Naive thymus-derived CD8-positive, alpha-beta T cell (primary cell): Measurements from ENCODE around the gene B9D2. TPM values are rescaled to one million over a fixed set of nuclear protein-coding genes. Genes with fewer than 3 reads are reported as not detected.
"Not testable (repeated sequence)": the region's sequence is repeated elsewhere in the genome, so short reads cannot be mapped to it uniquely, and the experiment has no call there.

Source experiments
- ATAC-seq, 2 donors: fragments of 150-1000 bp; cut with Tn5 transposase in 1 of 2; sonication (Bioruptor Pico), chemical (Tn5 transposase) in 1 of 2; 1 replicate in 1 of 2; 2 replicates in 1 of 2; pipeline ENCODE4 v1.10.0; 2021; ENCODE audit warnings: mild to moderate bottlenecking in 2 of 2, moderate library complexity in 2 of 2
- POLR2A ChIA-PET: fragments of 350-600 bp; sonication (Branson Sonifier 250); formaldehyde crosslinking; loops from one replicate; lab custom pipeline; 2021; ENCODE audit warnings: antibody characterized with exemption; lab: Charles Lee
- DNase-seq, 10 donors: peaks; one replicate each; pipeline versions ENCODE4 v3.0.0 to v3.0.0-alpha.2; 2020 to 2022
- H3K27ac Mint-ChIP-seq, 10 donors: one replicate each; pipeline ENCODE4 v1.8.0; 2020 to 2022; ENCODE audit warnings: mild to moderate bottlenecking in 10 of 10, mixed read lengths in 10 of 10, moderate library complexity in 4 of 10, inconsistent platforms in 1 of 10
- H3K27me3 Mint-ChIP-seq, 5 donors: one replicate each; pipeline ENCODE4 v1.8.0; 2021 to 2022; ENCODE audit warnings: mixed read lengths in 5 of 5
- H3K36me3 Mint-ChIP-seq, 3 donors: one replicate each; pipeline ENCODE4 v1.8.0; 2020 to 2022; ENCODE audit warnings: mixed read lengths in 3 of 3, mild to moderate bottlenecking in 2 of 3, inconsistent platforms in 1 of 3
- H3K4me1 Mint-ChIP-seq, 4 donors: one replicate each; pipeline ENCODE4 v1.8.0; 2021 to 2022; ENCODE audit warnings: mixed read lengths in 4 of 4
- H3K4me3 Mint-ChIP-seq, 10 donors: one replicate each; pipeline ENCODE4 v1.8.0; 2020 to 2022; ENCODE audit warnings: mild to moderate bottlenecking in 10 of 10, mixed read lengths in 10 of 10, moderate library complexity in 6 of 10, inconsistent platforms in 1 of 10
- H3K9me3 Mint-ChIP-seq, 9 donors: one replicate each; pipeline ENCODE4 v1.8.0; 2020 to 2022; ENCODE audit warnings: mixed read lengths in 9 of 9, mild to moderate bottlenecking in 3 of 9, inconsistent platforms in 1 of 9, moderate library complexity in 1 of 9
- polyA plus RNA-seq, 3 donors: library from polyadenylated mRNA; unstranded; fragments of 300-500 nt; fragmentation: Illumina TruSeq; gene quantifications; one replicate each; pipeline ENCODE4 v1.2.3, GENCODE V29; 2021
- total RNA-seq, 8 experiments: library from RNA in 2 of 8; stranded (reverse) in 2 of 8; gene quantifications; one replicate each; pipeline ENCODE4 v1.2.3 and lab custom pipeline; 2021 to 2026

B9D2 gene
- total and polyA plus RNA-seq, 5 experiments from 2014 or later, result 12.6 to 20.9 (median 17.3) TPM

- H3K36me3 Mint-ChIP-seq, result peaks cover 0 to 13% (median 2%) of the 10 kb centered on the region in 3 donors
- peak within 1 kb of the TSS; percentile 92 to 100 (median 99) for H3K4me3 Mint-ChIP-seq
- DNase-seq (peak; percentile 93 to 97 (median 95)), ATAC-seq (peak; percentile 55 to 57)
- peak within 1 kb of the TSS; percentile 94 to 99 (median 98) for H3K27ac Mint-ChIP-seq
- peaks cover 45 to 83% (median 69%) of the 10 kb centered on the region in 4 donors for H3K4me1 Mint-ChIP-seq
- POLR2A ChIA-PET, result interaction anchor here (0.7 to 12.0 kb wide), 15 partner anchors 10 to 637 kb away, joined by 3 to 180 read pairs (median 11); partner anchors contain the start of genes B9D2, CCDC97, COQ8B and HNRNPUL1
- no peaks in the 10 kb centered on the region for H3K27me3 Mint-ChIP-seq
- no peaks in the 10 kb centered on the region for H3K9me3 Mint-ChIP-seq
These were observed 10.2 kb downstream of the B9D2 start, which contains the start of gene TGFB1 for GRCh38 chr19:41353466-41354342. Gene TGFB1, minus strand, starts transcription at chr19:41353922. Its CDS starts 878 bp downstream, at chr19:41353044.

GRCh38 chr19:41352609-41353465 is 11.1 kb downstream of the B9D2 start:
- peaks cover 4 to 18% (median 6%) of the 10 kb centered on the region in 3 donors for H3K36me3 Mint-ChIP-seq
- no peaks in the 10 kb centered on the region for H3K9me3 Mint-ChIP-seq
- H3K27me3 Mint-ChIP-seq, result no peaks in the 10 kb centered on the region
- POLR2A ChIA-PET, result interaction anchor here (0.7 to 12.0 kb wide), 22 partner anchors 10 to 637 kb away, joined by 3 to 180 read pairs (median 6); partner anchors contain the start of genes B9D2, CCDC97, COQ8B and HNRNPUL1
- DNase-seq (peak; percentile 55 to 85 (median 74)), ATAC-seq (peak; percentile 21 to 25)
- peaks cover 46 to 83% (median 67%) of the 10 kb centered on the region in 4 donors for H3K4me1 Mint-ChIP-seq
- H3K27ac Mint-ChIP-seq, result peak overlapping the region; percentile 91 to 99 (median 97)
- H3K4me3 Mint-ChIP-seq, result peak overlapping the region; percentile 92 to 100 (median 99)

GRCh38 chr19:41352279-41352608 is 11.7 kb downstream of the B9D2 start:
- POLR2A ChIA-PET, result interaction anchor here (0.7 to 12.0 kb wide), 20 partner anchors 10 to 201 kb away, joined by 3 to 180 read pairs (median 6); partner anchors contain the start of genes B9D2, CCDC97, EXOSC5 and HNRNPUL1
- Mint-ChIP-seq H3K27me3 (no peaks in the 10 kb centered on the region), H3K27ac (peak overlapping the region; percentile 91 to 99 (median 97)), H3K4me1 (peaks cover 41 to 77% (median 66%) of the 10 kb centered on the region in 4 donors), H3K36me3 (peaks cover 4 to 24% (median 7%) of the 10 kb centered on the region in 3 donors), H3K4me3 (peak overlapping the region; percentile 92 to 100 (median 99)), H3K9me3 (no peaks in the 10 kb centered on the region)
- DNase-seq (no peak), ATAC-seq (no peak)

- POLR2A ChIA-PET, result interaction anchor here (0.6 to 12.0 kb wide), 22 partner anchors 9 to 201 kb away, joined by 3 to 180 read pairs (median 6); partner anchors contain the start of genes B9D2, CCDC97, EXOSC5 and HNRNPUL1
- H3K4me1 Mint-ChIP-seq, result peaks cover 36 to 72% (median 62%) of the 10 kb centered on the region in 4 donors
- DNase-seq, result peak; percentile 74 to 91 (median 84)
- no peaks in the 10 kb centered on the region for H3K27me3 Mint-ChIP-seq
- H3K9me3 Mint-ChIP-seq, result no peaks in the 10 kb centered on the region
- ATAC-seq, result peak; percentile 57 to 60
- H3K36me3 Mint-ChIP-seq, result peaks cover 4 to 30% (median 7%) of the 10 kb centered on the region in 3 donors
- peak overlapping the region; percentile 92 to 100 (median 99) for H3K4me3 Mint-ChIP-seq
- H3K27ac Mint-ChIP-seq, result peak overlapping the region; percentile 84 to 99 (median 97)
These were observed 12.4 kb downstream of the B9D2 start for GRCh38 chr19:41351339-41352245.

GRCh38 chr19:41350735-41351338 is 13.1 kb downstream of the B9D2 start:
- POLR2A ChIA-PET, result interaction anchor here (0.6 to 12.0 kb wide), 17 partner anchors 8 to 199 kb away, joined by 3 to 180 read pairs (median 9); partner anchors contain the start of genes B9D2, CCDC97, EXOSC5 and HNRNPUL1
- peaks cover 31 to 69% (median 58%) of the 10 kb centered on the region in 4 donors for H3K4me1 Mint-ChIP-seq
- peak in 1 of 10 donors; percentile 56 for DNase-seq

GRCh38 chr19:41346916-41347315 is 17.0 kb downstream of the B9D2 start:
- not testable (repeated sequence) for H3K27me3 Mint-ChIP-seq, DNase-seq, H3K9me3 Mint-ChIP-seq, ATAC-seq
- H3K4me3 Mint-ChIP-seq, result peak overlapping the region in 1 of 10 donors; percentile 66
- peak overlapping the region in 1 of 10 donors; percentile 73 for H3K27ac Mint-ChIP-seq
- H3K36me3 Mint-ChIP-seq, result peaks cover 4 to 72% (median 22%) of the 10 kb centered on the region in 3 donors
- peaks cover 27 to 71% (median 71%) of the 10 kb centered on the region in 4 donors for H3K4me1 Mint-ChIP-seq
- POLR2A ChIA-PET, result interaction anchor here (0.6 to 12.0 kb wide), 8 partner anchors 9 to 1956 kb away, joined by 3 to 180 read pairs (median 6); partner anchors contain the start of genes B9D2, CCDC97, HNRNPUL1 and PAF1

More at GRCh38 chr19:41350735-41351338, 13.1 kb downstream of the B9D2 start:
- ATAC-seq, result peak; percentile 9 to 21
- Mint-ChIP-seq H3K9me3 (no peaks in the 10 kb centered on the region), H3K4me3 (peak overlapping the region; percentile 92 to 100 (median 99)), H3K36me3 (peaks cover 4 to 37% (median 11%) of the 10 kb centered on the region in 3 donors), H3K27me3 (no peaks in the 10 kb centered on the region), H3K27ac (peak overlapping the region; percentile 84 to 99 (median 96))

GRCh38 chr19:41344162-41344561 is 19.8 kb downstream of the B9D2 start:
- no peak for ATAC-seq
- POLR2A ChIA-PET, result interaction anchor here (0.5 to 3.2 kb wide), 3 partner anchors 8 to 531 kb away, joined by 4 to 25 read pairs (median 5); partner anchors contain the start of gene TGFB1
- Mint-ChIP-seq H3K27ac (peak overlapping the region in 4 of 10 donors; percentile 57 to 83 (median 74)), H3K9me3 (no peaks in the 10 kb centered on the region), H3K27me3 (no peaks in the 10 kb centered on the region), H3K4me1 (peaks cover 24 to 70% (median 62%) of the 10 kb centered on the region in 4 donors), H3K36me3 (peaks cover 4 to 93% (median 32%) of the 10 kb centered on the region in 3 donors), H3K4me3 (peak overlapping the region in 3 of 10 donors; percentile 26 to 41 (median 28))
- DNase-seq, result no peak

- peaks cover 0 to 96% (median 27%) of the 10 kb centered on the region in 3 donors for H3K36me3 Mint-ChIP-seq
- peak overlapping the region; percentile 7 to 77 (median 62) for H3K4me3 Mint-ChIP-seq
- H3K9me3 Mint-ChIP-seq, result no peaks in the 10 kb centered on the region
- peak; percentile 64 to 77 for ATAC-seq
- H3K4me1 Mint-ChIP-seq, result peaks cover 19 to 69% (median 54%) of the 10 kb centered on the region in 4 donors
- peak overlapping the region; percentile 47 to 86 (median 80) for H3K27ac Mint-ChIP-seq
- DNase-seq, result peak in 1 of 10 donors; percentile 28
- POLR2A ChIA-PET, result interaction anchor here (0.6 to 3.2 kb wide), 8 partner anchors 10 to 539 kb away, joined by 3 to 25 read pairs (median 4); partner anchors contain the start of gene TGFB1
- H3K27me3 Mint-ChIP-seq, result no peaks in the 10 kb centered on the region
These were observed 22.1 kb downstream of the B9D2 start for GRCh38 chr19:41341669-41342490.

- peaks cover 19 to 71% (median 55%) of the 10 kb centered on the region in 4 donors for H3K4me1 Mint-ChIP-seq
- H3K27ac Mint-ChIP-seq, result peak overlapping the region in 4 of 10 donors; percentile 48 to 60 (median 52)
- H3K36me3 Mint-ChIP-seq, result peaks cover 0 to 95% (median 25%) of the 10 kb centered on the region in 3 donors
- DNase-seq (no peak), ATAC-seq (no peak)
- H3K4me3 Mint-ChIP-seq, result peak overlapping the region in 2 of 10 donors; percentile 26 to 52
- no peaks in the 10 kb centered on the region for H3K27me3 Mint-ChIP-seq
- H3K9me3 Mint-ChIP-seq, result no peaks in the 10 kb centered on the region
- POLR2A ChIA-PET, result interaction anchor here (0.6 to 1.5 kb wide), 3 partner anchors 12 to 1899 kb away, joined by 3 to 4 read pairs (median 4); no protein-coding TSS in a partner anchor
These were observed 24.0 kb downstream of the B9D2 start for GRCh38 chr19:41339936-41340335.
